ENCODE results near the gene PPM1N.

PPM1N gene

DNA sequence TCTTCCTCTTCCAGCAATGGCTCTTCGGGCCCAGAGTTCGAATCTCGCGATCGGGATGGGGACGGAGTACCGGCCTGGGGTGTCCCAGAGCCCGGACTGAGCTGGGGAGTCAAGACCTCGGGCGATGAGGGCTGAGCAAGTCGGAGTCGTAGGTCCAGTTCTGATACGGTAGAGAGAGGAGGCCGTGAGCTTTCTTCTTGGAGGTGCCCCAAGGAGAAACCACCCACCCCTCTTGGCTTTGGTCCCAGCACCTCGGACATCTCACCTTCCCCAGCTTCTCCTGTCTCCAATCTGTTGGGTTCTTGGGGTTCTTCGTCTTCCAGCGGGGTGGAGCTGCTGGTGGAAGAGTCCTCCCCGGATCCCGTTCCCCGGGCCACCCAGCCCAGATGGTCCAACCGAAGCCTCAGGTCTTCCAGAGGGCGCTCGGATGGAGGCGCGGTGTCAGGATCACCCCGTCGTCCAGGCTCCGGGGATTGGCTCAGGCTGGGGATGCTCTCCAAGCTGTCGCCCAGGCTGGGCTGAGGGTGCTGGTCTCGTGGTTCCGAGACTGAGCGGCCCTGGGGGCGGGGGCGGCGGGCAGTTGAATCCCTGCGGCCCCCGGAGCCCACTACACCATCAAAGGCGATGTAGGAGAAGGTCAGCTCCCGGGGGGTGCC is 3.9 kb upstream of the PPM1N start:
- Histone ChIP-seq H3K4me3 (ENCODE audit: low read length) (no peak overlapping the region), H3K27ac (ENCODE audit: low read depth, low read length) (no peak overlapping the region), H3K9ac (ENCODE audit: low read depth, low read length) (no peak overlapping the region), H3K4me1 (ENCODE audit: insufficient read depth, low read length) (peaks cover 10% of the 10 kb centered on the region; the same call in 1 of the 2 replicates), H3K9me3 (ENCODE audit: insufficient read depth, low read depth, low read length) (no peaks in the 10 kb centered on the region), H3K36me3 (ENCODE audit: insufficient read depth, low read length) (0 out of 2 replicates have a peak, but pooled peaks cover 6% of the 10 kb centered on the region), H3K27me3 (ENCODE audit: insufficient read depth, low read length) (peaks cover 21% of the 10 kb centered on the region)
- 96% methylated on average over 39 of the region's 39 CpGs for whole genome bisulfite sequencing

GRCh38 chr19:45495178-45495577 is 3.1 kb upstream of the PPM1N start:
- Histone ChIP-seq H3K27me3 (ENCODE audit: insufficient read depth, low read length) (peaks cover 21% of the 10 kb centered on the region), H3K9me3 (ENCODE audit: insufficient read depth, low read depth, low read length) (no peaks in the 10 kb centered on the region), H3K27ac (ENCODE audit: low read depth, low read length) (no peak overlapping the region), H3K4me1 (ENCODE audit: insufficient read depth, low read length) (peaks cover 10% of the 10 kb centered on the region; the same call in 1 of the 2 replicates), H3K36me3 (ENCODE audit: insufficient read depth, low read length) (0 out of 2 replicates have a peak, but pooled peaks cover 6% of the 10 kb centered on the region), H3K4me3 (ENCODE audit: low read length) (no peak overlapping the region), H3K9ac (ENCODE audit: low read depth, low read length) (no peak overlapping the region)
- WGBS, result 91% methylated on average over 5 of the region's 5 CpGs

DNA sequence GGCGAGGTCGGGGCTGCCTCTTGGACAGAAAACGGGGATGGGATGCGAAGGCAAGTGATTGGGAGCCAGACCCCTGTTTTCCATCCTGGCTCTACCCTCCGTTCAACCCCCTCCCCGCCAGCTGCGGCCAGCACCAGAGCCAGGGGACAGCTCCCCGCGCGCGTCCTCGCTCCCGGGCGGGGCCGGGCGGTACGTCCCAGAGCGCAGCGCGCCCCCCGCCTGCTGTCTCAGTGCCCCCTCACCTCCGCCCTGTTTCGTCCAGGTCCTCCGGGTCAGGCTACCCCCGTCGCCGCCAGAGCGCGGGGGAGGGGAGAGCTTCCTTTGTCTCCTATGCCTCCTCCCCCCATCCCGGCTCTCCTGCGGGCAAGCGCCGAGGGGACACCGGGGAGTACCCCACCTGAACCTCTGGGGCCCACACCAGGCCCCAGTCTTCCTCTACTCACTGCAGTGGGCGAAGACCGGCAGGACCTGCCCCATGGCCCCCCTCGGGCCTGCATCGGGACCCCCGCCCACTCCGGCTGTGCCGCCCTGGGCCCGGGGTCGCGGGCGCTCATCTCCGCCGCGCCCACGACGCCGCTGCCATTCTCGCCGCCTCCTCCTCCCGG is 1.8 kb upstream of the PPM1N start:
- Histone ChIP-seq H3K4me1 (ENCODE audit: insufficient read depth, low read length) (peaks cover 18% of the 10 kb centered on the region), H3K4me3 (ENCODE audit: low read length) (peak overlapping the region; percentile 74), H3K9me3 (ENCODE audit: insufficient read depth, low read depth, low read length) (no peaks in the 10 kb centered on the region), H3K27ac (ENCODE audit: low read depth, low read length) (peak overlapping the region; percentile 62; the same call in 1 of the 2 replicates), H3K36me3 (ENCODE audit: insufficient read depth, low read length) (0 out of 2 replicates have a peak, but pooled peaks cover 6% of the 10 kb centered on the region), H3K9ac (ENCODE audit: low read depth, low read length) (peak overlapping the region; percentile 71), H3K27me3 (ENCODE audit: insufficient read depth, low read length) (peaks cover 21% of the 10 kb centered on the region)
- under 1% methylated on average over 54 of the region's 54 CpGs for WGBS

- 0 out of 2 replicates have a peak, but pooled peaks cover 6% of the 10 kb centered on the region for H3K36me3 ChIP-seq (ENCODE audit: insufficient read depth, low read length)
- H3K4me3 ChIP-seq (ENCODE audit: low read length), result peak overlapping the region; percentile 46; the same call in 1 of the 2 replicates
Observed at GRCh38 chr19:45497791-45498190, 452 bp upstream of the PPM1N start.

DNA sequence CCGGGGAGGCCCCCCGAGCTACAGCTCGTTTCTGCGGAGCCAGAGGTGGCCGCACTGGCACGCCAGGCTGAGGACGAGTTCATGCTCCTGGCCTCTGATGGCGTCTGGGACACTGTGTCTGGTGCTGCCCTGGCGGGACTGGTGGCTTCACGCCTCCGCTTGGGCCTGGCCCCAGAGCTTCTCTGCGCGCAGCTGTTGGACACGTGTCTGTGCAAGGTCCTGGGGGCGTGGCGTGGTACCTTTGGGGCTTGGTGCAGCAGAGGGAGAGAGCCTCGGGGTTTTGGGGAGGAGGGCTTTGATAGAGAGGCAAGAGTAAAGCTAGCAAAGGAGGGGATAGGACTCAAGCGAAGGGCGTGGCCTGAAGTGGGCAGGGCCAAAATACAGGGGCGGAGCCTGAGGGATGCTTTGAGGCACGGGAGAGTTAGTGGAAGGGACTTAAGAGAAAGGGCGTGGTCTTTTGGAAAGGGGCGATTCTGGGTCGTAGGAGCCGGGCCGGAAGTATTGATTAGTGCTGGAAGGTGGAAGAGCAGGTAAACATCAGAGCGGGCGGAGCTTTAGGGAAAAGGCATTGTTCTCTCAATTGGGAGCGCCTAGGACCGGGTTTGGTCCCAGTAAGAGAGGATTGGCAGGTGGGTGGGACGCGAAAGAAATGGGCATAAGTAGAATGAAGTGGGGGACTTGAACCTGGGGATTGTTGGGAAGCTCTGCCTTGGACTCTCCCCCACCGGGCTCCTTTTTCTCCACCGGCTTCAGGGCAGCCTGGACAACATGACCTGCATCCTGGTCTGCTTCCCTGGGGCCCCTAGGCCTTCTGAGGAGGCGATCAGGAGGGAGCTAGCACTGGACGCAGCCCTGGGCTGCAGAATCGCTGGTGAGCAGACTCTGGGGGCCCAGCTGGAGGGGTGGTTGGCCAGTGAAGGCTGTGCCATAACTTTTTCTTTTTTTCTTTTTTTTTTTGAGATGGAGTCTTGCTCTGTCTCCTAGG is 1.2 kb downstream of the PPM1N start:
- Histone ChIP-seq H3K27ac (ENCODE audit: low read depth, low read length) (no peak overlapping the region; the same call in 1 of the 2 replicates), H3K4me1 (ENCODE audit: insufficient read depth, low read length) (peaks cover 12% of the 10 kb centered on the region), H3K9ac (ENCODE audit: low read depth, low read length) (no peak overlapping the region), H3K9me3 (ENCODE audit: insufficient read depth, low read depth, low read length) (no peaks in the 10 kb centered on the region), H3K4me3 (ENCODE audit: low read length) (peak overlapping the region; percentile 46), H3K27me3 (ENCODE audit: insufficient read depth, low read length) (peaks cover 21% of the 10 kb centered on the region), H3K36me3 (ENCODE audit: insufficient read depth, low read length) (0 out of 2 replicates have a peak, but pooled peaks cover under 1% of the 10 kb centered on the region)
- 15% methylated on average over 37 of the region's 37 CpGs for WGBS

More at GRCh38 chr19:45497791-45498190, 452 bp upstream of the PPM1N start:
- 31% methylated on average over 16 of the region's 16 CpGs for WGBS
- Histone ChIP-seq H3K9me3 (ENCODE audit: insufficient read depth, low read depth, low read length) (no peaks in the 10 kb centered on the region), H3K9ac (ENCODE audit: low read depth, low read length) (no peak overlapping the region), H3K27ac (ENCODE audit: low read depth, low read length) (no peak overlapping the region), H3K27me3 (ENCODE audit: insufficient read depth, low read length) (peaks cover 21% of the 10 kb centered on the region), H3K4me1 (ENCODE audit: insufficient read depth, low read length) (peaks cover 16% of the 10 kb centered on the region)

DNA sequence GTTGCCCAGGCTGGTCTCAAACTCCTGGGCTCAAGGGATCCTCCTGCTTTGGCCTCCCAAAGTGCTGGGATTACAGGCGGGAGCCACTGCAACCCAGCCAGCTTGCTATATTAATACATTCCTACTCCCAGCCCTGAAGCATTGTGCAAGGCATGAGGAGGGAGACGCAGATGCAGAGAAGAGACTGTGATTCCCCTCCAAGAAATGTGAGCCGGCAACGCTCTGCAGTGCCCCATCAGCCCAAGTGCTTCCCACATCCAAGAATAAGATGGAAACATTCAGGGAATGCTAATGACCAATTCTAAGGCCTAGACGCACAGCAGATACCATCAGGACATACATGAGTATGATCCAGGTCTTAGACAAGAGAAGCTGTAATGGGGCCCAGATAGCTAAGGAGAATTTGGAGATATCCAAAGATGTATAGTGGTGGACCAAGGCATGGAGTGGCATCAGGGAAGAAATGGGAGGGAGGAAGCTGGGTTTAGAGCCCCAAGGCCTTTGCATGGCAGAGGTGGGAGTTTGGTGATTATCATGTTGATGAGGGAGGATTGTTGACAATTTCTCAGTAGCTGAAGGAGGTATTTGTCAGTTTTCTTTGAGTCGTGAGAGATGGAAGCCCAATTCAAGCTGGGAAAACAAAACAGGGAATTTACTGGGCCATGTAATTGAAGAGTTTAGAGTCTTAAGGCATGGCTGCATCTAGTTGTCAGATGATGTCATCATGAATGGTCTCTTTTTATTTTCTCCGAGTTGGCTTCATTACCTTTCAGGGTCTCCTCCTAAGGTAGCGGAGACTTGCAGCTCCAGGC is 2.9 kb downstream of the PPM1N start:
- Histone ChIP-seq H3K27ac (ENCODE audit: low read depth, low read length) (peak overlapping the region; percentile 83; the same call in 1 of the 2 replicates), H3K9ac (ENCODE audit: low read depth, low read length) (no peak overlapping the region), H3K27me3 (ENCODE audit: insufficient read depth, low read length) (peaks cover 17% of the 10 kb centered on the region), H3K36me3 (ENCODE audit: insufficient read depth, low read length) (no peaks in the 10 kb centered on the region), H3K4me1 (ENCODE audit: insufficient read depth, low read length) (peaks cover 15% of the 10 kb centered on the region), H3K9me3 (ENCODE audit: insufficient read depth, low read depth, low read length) (no peaks in the 10 kb centered on the region), H3K4me3 (ENCODE audit: low read length) (no peak overlapping the region)
- WGBS, result 43% methylated on average over 8 of the region's 8 CpGs

- peaks cover 17% of the 10 kb centered on the region for H3K27me3 ChIP-seq (ENCODE audit: insufficient read depth, low read length)
- peaks cover 17% of the 10 kb centered on the region for H3K4me1 ChIP-seq (ENCODE audit: insufficient read depth, low read length)
- H3K36me3 ChIP-seq (ENCODE audit: insufficient read depth, low read length), result no peaks in the 10 kb centered on the region
- H3K9ac ChIP-seq (ENCODE audit: low read depth, low read length), result no peak overlapping the region
- no peak overlapping the region for H3K4me3 ChIP-seq (ENCODE audit: low read length)
- 36% methylated on average over 2 of the region's 2 CpGs for WGBS
- H3K9me3 ChIP-seq (ENCODE audit: insufficient read depth, low read depth, low read length), result no peaks in the 10 kb centered on the region
- H3K27ac ChIP-seq (ENCODE audit: low read depth, low read length), result peak overlapping the region; percentile 83; the same call in 1 of the 2 replicates
Observed at GRCh38 chr19:45501730-45502014, 3.4 kb downstream of the PPM1N start.

- H3K9me3 ChIP-seq (ENCODE audit: insufficient read depth, low read depth, low read length), result no peaks in the 10 kb centered on the region
- no peak overlapping the region for H3K9ac ChIP-seq (ENCODE audit: low read depth, low read length)
- no peaks in the 10 kb centered on the region for H3K36me3 ChIP-seq (ENCODE audit: insufficient read depth, low read length)
- peaks cover 17% of the 10 kb centered on the region for H3K27me3 ChIP-seq (ENCODE audit: insufficient read depth, low read length)
- H3K4me3 ChIP-seq (ENCODE audit: low read length), result no peak overlapping the region
- peaks cover 17% of the 10 kb centered on the region for H3K4me1 ChIP-seq (ENCODE audit: insufficient read depth, low read length)
- WGBS, result 87% methylated on average over 3 of the region's 5 CpGs
- H3K27ac ChIP-seq (ENCODE audit: low read depth, low read length), result peak overlapping the region; percentile 83; the same call in 1 of the 2 replicates
Observed at GRCh38 chr19:45502111-45502510, 3.9 kb downstream of the PPM1N start.

- 96% methylated on average over 9 of the region's 9 CpGs for WGBS
- H3K27ac ChIP-seq (ENCODE audit: low read depth, low read length), result no peak overlapping the region
- H3K27me3 ChIP-seq (ENCODE audit: insufficient read depth, low read length), result peaks cover 5% of the 10 kb centered on the region; the same call in 1 of the 2 replicates
- H3K4me3 ChIP-seq (ENCODE audit: low read length), result no peak overlapping the region
- H3K4me1 ChIP-seq (ENCODE audit: insufficient read depth, low read length), result peaks cover 13% of the 10 kb centered on the region
- H3K9ac ChIP-seq (ENCODE audit: low read depth, low read length), result no peak overlapping the region
- no peaks in the 10 kb centered on the region for H3K36me3 ChIP-seq (ENCODE audit: insufficient read depth, low read length)
- H3K9me3 ChIP-seq (ENCODE audit: insufficient read depth, low read depth, low read length), result no peaks in the 10 kb centered on the region
Observed at GRCh38 chr19:45503909-45504308, 5.7 kb downstream of the PPM1N start.

DNA sequence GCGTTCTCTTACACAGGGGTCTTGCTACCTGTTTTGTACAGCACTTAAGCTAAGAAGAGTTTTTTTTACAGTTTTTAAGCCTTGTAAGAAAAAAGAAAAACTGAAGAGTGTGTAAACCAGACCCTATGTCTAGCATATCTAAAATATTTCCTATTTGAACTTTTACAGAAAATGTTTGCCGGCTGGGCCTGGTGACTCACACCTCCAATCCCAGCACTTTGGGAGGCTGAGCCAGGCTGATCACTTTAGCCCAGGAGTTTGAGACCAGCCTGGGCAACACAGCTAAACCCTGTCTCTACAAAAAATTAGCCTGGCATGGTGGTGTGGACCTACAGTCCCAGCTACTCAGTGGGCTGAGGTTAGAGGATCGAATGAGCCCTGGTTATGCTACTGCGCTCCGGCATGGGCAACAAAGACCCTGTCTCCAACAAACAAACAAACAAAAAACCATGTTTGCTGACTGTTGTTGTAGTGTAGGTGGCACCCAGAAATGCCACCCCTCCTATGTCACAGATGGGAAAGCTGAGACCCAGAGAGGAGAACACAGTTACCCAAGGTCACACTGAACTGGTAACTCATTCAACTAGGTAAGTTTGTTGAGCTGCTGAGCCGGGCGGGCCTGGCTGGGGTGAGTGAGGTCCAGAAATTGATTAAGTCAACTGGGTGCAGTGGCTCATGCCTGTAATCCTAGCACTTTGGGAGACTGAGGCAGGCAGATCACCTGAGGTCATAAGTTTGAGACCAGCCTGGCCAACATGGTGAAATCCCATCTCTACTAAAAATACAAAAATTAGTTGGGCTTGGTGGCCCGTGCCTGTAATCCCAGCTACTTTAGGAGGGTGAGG is 7.1 kb downstream of the PPM1N start:
- Histone ChIP-seq H3K36me3 (ENCODE audit: insufficient read depth, low read length) (no peaks in the 10 kb centered on the region), H3K4me3 (ENCODE audit: low read length) (no peak overlapping the region), H3K9me3 (ENCODE audit: insufficient read depth, low read depth, low read length) (no peaks in the 10 kb centered on the region), H3K27ac (ENCODE audit: low read depth, low read length) (no peak overlapping the region), H3K4me1 (ENCODE audit: insufficient read depth, low read length) (peaks cover 19% of the 10 kb centered on the region), H3K27me3 (ENCODE audit: insufficient read depth, low read length) (no peaks in the 10 kb centered on the region), H3K9ac (ENCODE audit: low read depth, low read length) (no peak overlapping the region)
- WGBS, result 83% methylated on average over 6 of the region's 8 CpGs

Data from HUES64 (cell line).